Endothelial cell of umbilical vein (primary cell): Measurements from ENCODE around the gene DIAPH3. TPM values are rescaled to one million over a fixed set of nuclear protein-coding genes. Genes with fewer than 3 reads are reported as not detected.

Experiments used
- BruUV-seq: library from RNA; stranded (reverse); fragments of 400-500 nt; replicated peaks from 2 replicates; lab custom pipeline; 2021; lab: Mats Ljungman, UMichigan
- CTCF ChIA-PET: fragments of 300-600, 350-600 bp; sonication (Branson Sonifier 250); formaldehyde crosslinking; loops from one replicate; lab custom pipeline; 2021; ENCODE audit warnings: antibody characterized with exemption, inconsistent platforms; lab: Charles Lee
- POLR2A ChIA-PET: fragments of 300-600, 350-600 bp; sonication (Branson Sonifier 250); formaldehyde crosslinking; loops from one replicate; lab custom pipeline; 2021; ENCODE audit warnings: antibody characterized with exemption, inconsistent platforms; lab: Charles Lee
- DNase-seq: peaks from one replicate; pipeline ENCODE4 v3.0.0-alpha.2; 2011; ENCODE audit warnings: low read depth, low spot score
- FAIRE-seq: peaks from 2 replicates; lab custom pipeline; 2011; peaks lifted over from hg19 to GRCh38; lab: Jason Lieb, UNC
- H2AFZ ChIP-seq: 2 replicates; pipeline ENCODE4 v1.6.0; 2012; ENCODE audit warnings: low read depth, low read length, control low read depth, inconsistent platforms
- H3K27ac ChIP-seq: 2 replicates; pipeline ENCODE4 v1.5.1; 2011; ENCODE audit warnings: low read depth, mild to moderate bottlenecking, control low read depth, low read length, moderate library complexity; ENCODE audit not compliant: insufficient read depth
- H3K27me3 ChIP-seq, 2 experiments: 2 replicates each; pipeline versions ENCODE4 v1.6.0 to v1.6.1; 2011; ENCODE audit warnings: low read length in 2 of 2, mixed read lengths in 1 of 2; ENCODE audit not compliant: control insufficient read depth in 2 of 2, insufficient read depth in 2 of 2
- H3K36me3 ChIP-seq, 2 experiments: 2 replicates in 1 of 2; 3 replicates in 1 of 2; pipeline ENCODE4 v1.5.1; 2011; ENCODE audit warnings: low read length in 2 of 2, mild to moderate bottlenecking in 1 of 2, moderate library complexity in 1 of 2; ENCODE audit not compliant: control insufficient read depth in 2 of 2, insufficient read depth in 2 of 2; ENCODE audit errors: extremely low read depth in 1 of 2
- H3K4me1 ChIP-seq: 3 replicates; pipeline ENCODE4 v1.5.1; 2011; ENCODE audit warnings: mild to moderate bottlenecking, low read length; ENCODE audit not compliant: control insufficient read depth, insufficient read depth; ENCODE audit errors: extremely low read depth
- H3K4me2 ChIP-seq: 2 replicates; pipeline ENCODE4 v1.6.1; 2011; ENCODE audit warnings: low read length, control low read depth, mixed read lengths; ENCODE audit not compliant: insufficient read depth
- H3K4me3 ChIP-seq, 3 experiments: fragments of 200-600 bp in 1 of 3; sonication (generic), shearing (Covaris generic) in 1 of 3; replicated peaks in 1 of 3; 2 replicates each; pipeline ENCODE4 v1.5.1; 2011 to 2016; ENCODE audit warnings: control low read depth in 3 of 3, low read length in 3 of 3, mild to moderate bottlenecking in 2 of 3, inconsistent platforms in 1 of 3, low read depth in 1 of 3, moderate library complexity in 1 of 3; ENCODE audit not compliant: insufficient read depth in 1 of 3
- H3K79me2 ChIP-seq: 2 replicates; pipeline ENCODE4 v1.6.0; 2012; ENCODE audit warnings: low read length, inconsistent platforms; ENCODE audit not compliant: control insufficient read depth, insufficient read depth
- H3K9ac ChIP-seq: replicated peaks from 2 replicates; pipeline ENCODE3; 2011; ENCODE audit warnings: low read length, control low read depth; ENCODE audit not compliant: insufficient read depth; ENCODE audit errors: extremely low read depth
- H3K9me1 ChIP-seq: replicated peaks from 3 replicates; pipeline ENCODE4 v1.6.0; 2011; ENCODE audit warnings: mild to moderate bottlenecking, low read length; ENCODE audit not compliant: control insufficient read depth, insufficient read depth; ENCODE audit errors: extremely low read depth
- H3K9me3 ChIP-seq: replicated peaks from 2 replicates; pipeline ENCODE4 v1.5.1; 2012; ENCODE audit warnings: low read length, inconsistent platforms; ENCODE audit not compliant: control insufficient read depth, insufficient read depth
- H4K20me1 ChIP-seq: replicated peaks from 2 replicates; pipeline ENCODE3; 2011; ENCODE audit warnings: mild to moderate bottlenecking, low read length; ENCODE audit not compliant: control insufficient read depth, insufficient read depth; ENCODE audit errors: extremely low read depth
- EZH2 ChIP-seq: IDR thresholded peaks from 2 replicates; pipeline ENCODE4 v1.6.1; 2012; ENCODE audit warnings: borderline replicate concordance, low read depth, mild to moderate bottlenecking, moderate library complexity, low read length, inconsistent platforms; ENCODE audit not compliant: severe bottlenecking
- FOS ChIP-seq: IDR thresholded peaks from 2 replicates; pipeline ENCODE4 v1.6.1; 2011; ENCODE audit warnings: mild to moderate bottlenecking, low read length, moderate library complexity, borderline replicate concordance; ENCODE audit not compliant: insufficient read depth
- MYC ChIP-seq: IDR thresholded peaks from one replicate; pipeline ENCODE4 v1.6.1; 2011; ENCODE audit warnings: mild to moderate bottlenecking, low read depth, low read length
- POLR2AphosphoS5 ChIP-seq: IDR thresholded peaks from 2 replicates; pipeline ENCODE4 v1.6.1; 2012; ENCODE audit warnings: low read depth, mild to moderate bottlenecking, control low read depth, low read length, moderate library complexity; ENCODE audit not compliant: insufficient read depth
- dilution Hi-C: fragments of 300-500 bp; cut with MboI; formaldehyde crosslinking; loops from one replicate; pipeline ENCODE4 v1.15.0; 2019; ENCODE audit warnings: low sequenced_read_pairs; ENCODE audit not compliant: extremely low pct_ligation_motif_present
- intact Hi-C: fragments of 100-400 bp; cut with micrococcal nuclease; formaldehyde crosslinking; loops from one replicate; pipeline ENCODE4 v1.10.0; 2022
- polyA plus RNA-seq, 4 experiments: library from polyadenylated mRNA; depleted of rRNA in 3 of 4; stranded (reverse) in 3 of 4; unstranded in 1 of 4; fragments of >200 nt; gene quantifications; 2 replicates each; pipeline versions ENCODE4 v1.2.1 to v1.2.3, GENCODE V29; 2011 to 2012; ENCODE audit warnings: missing spikeins in 1 of 4
- total RNA-seq: library from RNA; stranded (reverse); gene quantifications from 2 replicates; pipeline ENCODE4 v1.2.3, GENCODE V29; 2021
- TF ChIP-seq, protein P1 (sequence below): IDR thresholded peaks from 2 replicates; pipeline ENCODE4 v1.6.1; 2011; ENCODE audit not compliant: insufficient read depth, insufficient read length
- TF ChIP-seq, protein P2 (sequence below), 2 donors: IDR thresholded peaks; 1 replicate in 1 of 2; 2 replicates in 1 of 2; pipeline ENCODE4 v1.5.1; 2011; ENCODE audit warnings: low read length in 2 of 2, mild to moderate bottlenecking in 2 of 2, moderate library complexity in 2 of 2, control low read depth in 1 of 2, inconsistent platforms in 1 of 2, low read depth in 1 of 2; ENCODE audit not compliant: insufficient read depth in 1 of 2; ENCODE audit errors: extremely low read depth in 1 of 2

The DIAPH3 gene
- total and polyA plus RNA-seq, 2 donors (not counting 3 experiments of a cell fraction or from before 2014, with no cell fraction given) = 9.9 to 44.0 TPM

DNA sequence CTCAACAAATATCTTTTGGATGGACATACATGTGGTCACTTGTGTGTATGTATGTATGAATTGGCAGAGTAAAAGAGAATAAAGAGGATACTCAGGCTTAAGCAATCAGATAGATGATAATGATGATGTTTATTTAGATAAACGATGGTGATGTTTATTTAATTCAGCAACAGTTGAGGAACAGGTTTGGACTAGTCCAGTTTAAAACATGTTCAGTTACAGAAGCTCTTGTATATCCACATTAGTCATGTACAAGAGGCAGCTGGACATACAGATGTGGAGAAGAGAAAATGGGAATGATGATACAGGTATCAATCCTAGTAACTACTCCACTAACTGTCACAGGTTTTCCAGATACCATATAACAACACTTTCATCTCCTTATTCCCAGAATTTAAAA, 232.1 kb downstream of the DIAPH3 start:
- Histone ChIP-seq H3K4me3 (no peak overlapping the region), H3K4me1 (no peaks in the 10 kb centered on the region), H3K27me3 (no peaks in the 10 kb centered on the region), H3K27ac (no peak overlapping the region), H2AFZ (no peak overlapping the region), H3K9me3 (no peaks in the 10 kb centered on the region), H3K9ac (no peak overlapping the region), H3K4me2 (no peak overlapping the region), H3K79me2 (no peaks in the 10 kb centered on the region), H3K36me3 (no peaks in the 10 kb centered on the region), H4K20me1 (no peaks in the 10 kb centered on the region), H3K9me1 (no peaks in the 10 kb centered on the region)
- no TSS peak for BruUV-seq
- CTCF ChIA-PET = no interaction called here
- POLR2A ChIA-PET = no interaction called here
- FAIRE-seq (no peak), DNase-seq (no peak)
- dilution Hi-C loops (no loop called here), intact Hi-C loops (no loop called here)
- TF ChIP-seq FOS (no peak), MYC (no peak), EZH2 (no peak), POLR2AphosphoS5 (no peak)
- TF ChIP-seq, protein P1, sequence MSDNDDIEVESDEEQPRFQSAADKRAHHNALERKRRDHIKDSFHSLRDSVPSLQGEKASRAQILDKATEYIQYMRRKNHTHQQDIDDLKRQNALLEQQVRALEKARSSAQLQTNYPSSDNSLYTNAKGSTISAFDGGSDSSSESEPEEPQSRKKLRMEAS = no peak
- TF ChIP-seq, protein P2, sequence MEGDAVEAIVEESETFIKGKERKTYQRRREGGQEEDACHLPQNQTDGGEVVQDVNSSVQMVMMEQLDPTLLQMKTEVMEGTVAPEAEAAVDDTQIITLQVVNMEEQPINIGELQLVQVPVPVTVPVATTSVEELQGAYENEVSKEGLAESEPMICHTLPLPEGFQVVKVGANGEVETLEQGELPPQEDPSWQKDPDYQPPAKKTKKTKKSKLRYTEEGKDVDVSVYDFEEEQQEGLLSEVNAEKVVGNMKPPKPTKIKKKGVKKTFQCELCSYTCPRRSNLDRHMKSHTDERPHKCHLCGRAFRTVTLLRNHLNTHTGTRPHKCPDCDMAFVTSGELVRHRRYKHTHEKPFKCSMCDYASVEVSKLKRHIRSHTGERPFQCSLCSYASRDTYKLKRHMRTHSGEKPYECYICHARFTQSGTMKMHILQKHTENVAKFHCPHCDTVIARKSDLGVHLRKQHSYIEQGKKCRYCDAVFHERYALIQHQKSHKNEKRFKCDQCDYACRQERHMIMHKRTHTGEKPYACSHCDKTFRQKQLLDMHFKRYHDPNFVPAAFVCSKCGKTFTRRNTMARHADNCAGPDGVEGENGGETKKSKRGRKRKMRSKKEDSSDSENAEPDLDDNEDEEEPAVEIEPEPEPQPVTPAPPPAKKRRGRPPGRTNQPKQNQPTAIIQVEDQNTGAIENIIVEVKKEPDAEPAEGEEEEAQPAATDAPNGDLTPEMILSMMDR (IDR thresholded peaks at IDR 0.05; ENCODE audit: extremely low read depth in 1 of 2, insufficient read depth in 1 of 2, low read depth in 1 of 2, low read length in 2 of 2) = no peak
